CD14-positive monocyte (primary cell): Measurements from ENCODE around the gene FRZB. TPM values are rescaled to one million over a fixed set of nuclear protein-coding genes. Genes with fewer than 3 reads are reported as not detected.

ENCODE experiments used
- DNase-seq, 3 donors: peaks; one replicate each; pipeline ENCODE4 v3.0.0-alpha.2; 2011 to 2022
- H2AFZ ChIP-seq: 2 replicates; pipeline ENCODE4 v1.6.0; 2012; ENCODE audit warnings: mild to moderate bottlenecking, low read depth, low read length, inconsistent platforms; ENCODE audit not compliant: insufficient read depth, poor library complexity, severe bottlenecking
- H3K27ac ChIP-seq, 2 donors: 1 replicate in 1 of 2; 2 replicates in 1 of 2; pipeline ENCODE4 v1.5.1; 2012 to 2013; ENCODE audit warnings: low read length in 2 of 2, control low read depth in 1 of 2, inconsistent platforms in 1 of 2, low read depth in 1 of 2, mild to moderate bottlenecking in 1 of 2
- H3K27me3 ChIP-seq, 2 donors: one replicate each; pipeline versions ENCODE4 v1.6.0 to v1.6.1; 2011 to 2013; ENCODE audit warnings: low read length in 2 of 2; ENCODE audit not compliant: control insufficient read depth in 2 of 2, insufficient read depth in 2 of 2
- H3K36me3 ChIP-seq, 2 donors: replicated peaks in 1 of 2; 1 replicate in 1 of 2; 2 replicates in 1 of 2; pipeline versions ENCODE4 v1.5.1 to v1.6.1; 2012 to 2013; ENCODE audit warnings: low read length in 2 of 2, control low read depth in 1 of 2, inconsistent platforms in 1 of 2, mild to moderate bottlenecking in 1 of 2; ENCODE audit not compliant: insufficient read depth in 2 of 2, control insufficient read depth in 1 of 2
- H3K4me1 ChIP-seq, 2 donors: 1 replicate in 1 of 2; 2 replicates in 1 of 2; pipeline versions ENCODE4 v1.5.1 to v1.6.1; 2012 to 2013; ENCODE audit warnings: low read length in 2 of 2, control low read depth in 1 of 2, inconsistent platforms in 1 of 2, mild to moderate bottlenecking in 1 of 2, moderate library complexity in 1 of 2; ENCODE audit not compliant: insufficient read depth in 2 of 2, control insufficient read depth in 1 of 2
- H3K4me2 ChIP-seq: replicated peaks from 2 replicates; pipeline ENCODE3; 2012; ENCODE audit warnings: low read length, moderate library complexity, mild to moderate bottlenecking; ENCODE audit not compliant: poor library complexity, severe bottlenecking; ENCODE audit errors: extremely low read depth
- H3K4me3 ChIP-seq, 3 experiments: fragments of 200-600 bp in 1 of 3; sonication (generic) in 1 of 3; replicated peaks in 1 of 3; 1 replicate in 2 of 3; 2 replicates in 1 of 3; pipeline ENCODE4 v1.5.1; 2011 to 2013; ENCODE audit warnings: low read length in 3 of 3, mild to moderate bottlenecking in 3 of 3, control low read depth in 2 of 3, low read depth in 2 of 3, inconsistent platforms in 1 of 3, moderate library complexity in 1 of 3
- H3K79me2 ChIP-seq: 2 replicates; pipeline ENCODE4 v1.6.0; 2012; ENCODE audit warnings: mild to moderate bottlenecking, control low read depth, inconsistent platforms, low read length, moderate library complexity; ENCODE audit not compliant: insufficient read depth
- H3K9ac ChIP-seq: 2 replicates; pipeline ENCODE4 v1.6.0; 2017; ENCODE audit warnings: low read length, mild to moderate bottlenecking; ENCODE audit not compliant: insufficient read depth, poor library complexity, severe bottlenecking
- H3K9me3 ChIP-seq, 2 donors: replicated peaks in 1 of 2; 1 replicate in 1 of 2; 2 replicates in 1 of 2; pipeline versions ENCODE4 v1.5.1 to v1.6.1; 2012 to 2013; ENCODE audit warnings: low read length in 2 of 2, control low read depth in 1 of 2; ENCODE audit not compliant: control insufficient read depth in 1 of 2, insufficient read depth in 1 of 2
- H4K20me1 ChIP-seq: 2 replicates; pipeline ENCODE4 v1.6.0; 2012; ENCODE audit warnings: mild to moderate bottlenecking, low read length, control low read depth, moderate library complexity; ENCODE audit not compliant: insufficient read depth
- H3K27ac Mint-ChIP-seq, 7 donors: one replicate each; pipeline ENCODE4 v1.8.0; 2020; ENCODE audit warnings: mild to moderate bottlenecking in 7 of 7, mixed read lengths in 7 of 7, moderate library complexity in 6 of 7, inconsistent platforms in 2 of 7
- H3K27me3 Mint-ChIP-seq, 3 donors: one replicate each; pipeline ENCODE4 v1.8.0; 2021 to 2022; ENCODE audit warnings: low read depth in 3 of 3, mild to moderate bottlenecking in 3 of 3, mixed read lengths in 3 of 3, moderate library complexity in 3 of 3, inconsistent platforms in 1 of 3
- H3K36me3 Mint-ChIP-seq, 2 donors: one replicate each; pipeline ENCODE4 v1.8.0; 2020; ENCODE audit warnings: mixed read lengths in 2 of 2, inconsistent platforms in 1 of 2, mild to moderate bottlenecking in 1 of 2
- H3K4me1 Mint-ChIP-seq: one replicate; pipeline ENCODE4 v1.8.0; 2020; ENCODE audit warnings: mild to moderate bottlenecking, mixed read lengths
- H3K4me3 Mint-ChIP-seq, 2 donors: one replicate each; pipeline ENCODE4 v1.8.0; 2020; ENCODE audit warnings: mild to moderate bottlenecking in 2 of 2, mixed read lengths in 2 of 2, moderate library complexity in 1 of 2
- H3K9me3 Mint-ChIP-seq, 7 donors: one replicate each; pipeline ENCODE4 v1.8.0; 2020 to 2022; ENCODE audit warnings: mixed read lengths in 7 of 7, mild to moderate bottlenecking in 6 of 7, moderate library complexity in 6 of 7, inconsistent platforms in 2 of 7
- WGBS: methylation state at CpG from one replicate; pipeline ENCODE4 v1.1.5; 2013; ENCODE audit warnings: missing lambda C conversion rate; ENCODE audit not compliant: insufficient coverage; 5-methylcytosine and 5-hydroxymethylcytosine counted together
- intact Hi-C, 2 donors: fragments of 100-400 bp; cut with micrococcal nuclease; formaldehyde crosslinking; loops; one replicate each; pipeline versions ENCODE4 v1.15.0 to v1.15.1; 2023
- polyA minus RNA-seq: library from RNA; depleted of rRNA, polyadenylated mRNA; stranded (reverse); fragments of >200 nt; gene quantifications from 2 replicates; pipeline ENCODE4 v1.2.3, GENCODE V29; 2012
- polyA plus RNA-seq, 3 donors: library from polyadenylated mRNA; depleted of rRNA in 1 of 3; unstranded in 2 of 3; stranded (reverse) in 1 of 3; fragments of 300-500 nt in 2 of 3; fragments of >200 nt in 1 of 3; fragmentation: Illumina TruSeq in 2 of 3; gene quantifications; 1 replicate in 2 of 3; 2 replicates in 1 of 3; pipeline ENCODE4 v1.2.3, GENCODE V29; 2012 to 2021
- total RNA-seq, 12 experiments: library from RNA in 1 of 12; stranded (reverse) in 1 of 12; fragments of 120-200 nt in 1 of 12; gene quantifications; one replicate each; pipeline ENCODE4 v1.2.4 and lab custom pipeline; 2013 to 2026; ENCODE audit warnings: mixed read lengths in 6 of 12, inconsistent platforms in 1 of 12
- TF ChIP-seq, protein P1 (sequence below): fragments of 200-600 bp; IDR thresholded peaks from one replicate; pipeline ENCODE4 v1.8.0; 2022; ENCODE audit warnings: antibody characterized with exemption, mild to moderate bottlenecking

FRZB gene, protein sequence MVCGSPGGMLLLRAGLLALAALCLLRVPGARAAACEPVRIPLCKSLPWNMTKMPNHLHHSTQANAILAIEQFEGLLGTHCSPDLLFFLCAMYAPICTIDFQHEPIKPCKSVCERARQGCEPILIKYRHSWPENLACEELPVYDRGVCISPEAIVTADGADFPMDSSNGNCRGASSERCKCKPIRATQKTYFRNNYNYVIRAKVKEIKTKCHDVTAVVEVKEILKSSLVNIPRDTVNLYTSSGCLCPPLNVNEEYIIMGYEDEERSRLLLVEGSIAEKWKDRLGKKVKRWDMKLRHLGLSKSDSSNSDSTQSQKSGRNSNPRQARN
- not detected for total RNA-seq (2013)
- polyA plus RNA-seq: not detected
- polyA minus RNA-seq: not detected in 2 replicates
- 0 to 0.60 (median 0) reads per million in 11 experiments for total RNA-seq (lab: John Stamatoyannopoulos, UW)

DNA sequence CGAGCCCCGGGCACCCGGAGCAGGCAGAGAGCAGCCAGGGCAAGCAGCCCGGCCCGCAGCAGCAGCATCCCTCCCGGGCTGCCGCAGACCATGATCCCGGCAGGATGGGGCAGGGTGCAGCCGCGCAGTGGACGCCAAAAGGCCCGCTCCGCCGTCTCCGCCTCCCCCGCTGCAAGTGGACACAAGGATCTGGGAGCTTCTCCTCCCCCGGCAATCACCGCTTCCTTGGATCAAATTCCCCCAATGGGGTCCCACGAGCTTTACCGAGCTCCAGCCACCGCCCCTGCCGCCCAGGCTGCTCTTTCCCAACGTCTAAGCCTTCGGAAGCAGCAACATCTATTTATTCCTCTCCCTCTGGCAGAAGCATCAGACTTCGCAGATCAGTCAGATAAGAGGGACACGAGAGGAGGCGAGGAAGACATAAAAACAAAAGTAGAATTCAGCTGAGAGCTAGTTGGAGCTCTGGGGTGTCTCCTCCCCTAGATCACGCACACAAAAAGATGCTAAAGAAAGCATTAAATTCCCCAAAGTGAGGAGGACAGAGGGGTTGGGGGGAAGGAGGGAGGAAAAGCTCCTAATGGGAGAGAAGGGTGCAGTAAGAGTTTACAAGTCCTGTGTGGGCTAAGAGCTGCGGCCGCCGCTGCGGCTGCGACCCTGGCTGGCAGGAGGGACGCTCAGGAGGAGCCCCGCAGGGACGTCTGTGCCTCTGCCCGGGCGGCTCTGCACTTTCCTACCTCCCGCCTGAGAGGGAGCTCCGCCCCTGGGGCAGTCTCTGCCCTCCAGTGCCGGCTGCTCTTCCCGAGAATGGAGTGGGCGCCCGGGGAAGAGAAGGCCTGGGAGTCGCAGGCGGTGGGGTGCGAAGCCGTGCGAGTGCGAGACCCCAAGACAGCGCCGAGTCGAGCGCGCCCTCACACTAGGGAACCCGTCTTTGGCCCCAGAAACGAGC lies at the start of gene FRZB:
Gene FRZB (minus strand): TSS at position 177 of the 946 bp plus-strand sequence. CDS start 85 bp downstream, at position 92.
- Histone ChIP-seq H3K9me3 (peaks cover 0 to 17% of the 10 kb centered on the region in 2 donors), H3K4me2 (no peak within 1 kb of the TSS), H3K36me3 (no peaks in the 10 kb centered on the region), H3K4me1 (no peaks in the 10 kb centered on the region), H2AFZ (no peak within 1 kb of the TSS), H3K27ac (no peak within 1 kb of the TSS), H3K79me2 (no peaks in the 10 kb centered on the region), H3K27me3 (peaks cover 42 to 52% of the 10 kb centered on the region in 2 donors), H4K20me1 (no peaks in the 10 kb centered on the region), H3K9ac (no peak within 1 kb of the TSS), H3K4me3 (no peak within 1 kb of the TSS)
- H3K27me3 Mint-ChIP-seq: peaks cover 48 to 56% (median 50%) of the 10 kb centered on the region in 3 donors
- H3K36me3 Mint-ChIP-seq: peaks cover 0 to 2% of the 10 kb centered on the region in 2 donors
- H3K4me1 Mint-ChIP-seq: peaks cover 6% of the 10 kb centered on the region
- H3K27ac Mint-ChIP-seq: peak within 1 kb of the TSS in 1 of 7 donors; percentile 34
- peaks cover 0 to 14% (median 3%) of the 10 kb centered on the region in 7 donors for H3K9me3 Mint-ChIP-seq
- TF ChIP-seq, protein P1, sequence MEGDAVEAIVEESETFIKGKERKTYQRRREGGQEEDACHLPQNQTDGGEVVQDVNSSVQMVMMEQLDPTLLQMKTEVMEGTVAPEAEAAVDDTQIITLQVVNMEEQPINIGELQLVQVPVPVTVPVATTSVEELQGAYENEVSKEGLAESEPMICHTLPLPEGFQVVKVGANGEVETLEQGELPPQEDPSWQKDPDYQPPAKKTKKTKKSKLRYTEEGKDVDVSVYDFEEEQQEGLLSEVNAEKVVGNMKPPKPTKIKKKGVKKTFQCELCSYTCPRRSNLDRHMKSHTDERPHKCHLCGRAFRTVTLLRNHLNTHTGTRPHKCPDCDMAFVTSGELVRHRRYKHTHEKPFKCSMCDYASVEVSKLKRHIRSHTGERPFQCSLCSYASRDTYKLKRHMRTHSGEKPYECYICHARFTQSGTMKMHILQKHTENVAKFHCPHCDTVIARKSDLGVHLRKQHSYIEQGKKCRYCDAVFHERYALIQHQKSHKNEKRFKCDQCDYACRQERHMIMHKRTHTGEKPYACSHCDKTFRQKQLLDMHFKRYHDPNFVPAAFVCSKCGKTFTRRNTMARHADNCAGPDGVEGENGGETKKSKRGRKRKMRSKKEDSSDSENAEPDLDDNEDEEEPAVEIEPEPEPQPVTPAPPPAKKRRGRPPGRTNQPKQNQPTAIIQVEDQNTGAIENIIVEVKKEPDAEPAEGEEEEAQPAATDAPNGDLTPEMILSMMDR: no peak
- no peak for DNase-seq
- peak within 1 kb of the TSS in 1 of 2 donors; percentile 79 for H3K4me3 Mint-ChIP-seq
- intact Hi-C loops: no loop called here
- WGBS: 3% methylated on average over 52 of the region's 57 CpGs
